ENCODE results near the gene FOLR3. TPM values are rescaled to one million over a fixed set of nuclear protein-coding genes. Genes with fewer than 3 reads are reported as not detected.
A peak's percentile ranks its signal among the peaks of the same experiment; 100 is the strongest.
"Not testable (repeated sequence)": the region's sequence is repeated elsewhere in the genome, so short reads cannot be mapped to it uniquely, and the experiment has no call there.

Gene FOLR3
- total RNA-seq, 1 donor from 2014 or later: 0.59 TPM

- no peak for DNase-seq
Observed at GRCh38 chr11:72123117-72123653, 12.3 kb upstream of the FOLR3 start.

- no peak for DNase-seq
Observed at GRCh38 chr11:72124046-72124445, 11.5 kb upstream of the FOLR3 start.

- DNase-seq: no peak
Observed at GRCh38 chr11:72125956-72126355, 9.6 kb upstream of the FOLR3 start.

GRCh38 chr11:72127923-72128322, 7.6 kb upstream of the FOLR3 start:
- no peak for DNase-seq

- no peak for DNase-seq
Observed at GRCh38 chr11:72129381-72129780, 6.1 kb upstream of the FOLR3 start.

- no peak for DNase-seq
Observed at GRCh38 chr11:72132646-72133045, 2.9 kb upstream of the FOLR3 start.

GRCh38 chr11:72135891-72136683, 562 bp downstream of the FOLR3 start:
- DNase-seq: no peak

GRCh38 chr11:72136684-72137262, 1.2 kb downstream of the FOLR3 start:
- DNase-seq: no peak

- no peak for DNase-seq
Observed at GRCh38 chr11:72138821-72139390, 3.4 kb downstream of the FOLR3 start.

GRCh38 chr11:72139500-72139899, 4.0 kb downstream of the FOLR3 start:
- no peak for DNase-seq

GRCh38 chr11:72140661-72141060, 5.1 kb downstream of the FOLR3 start:
- no peak for DNase-seq

GRCh38 chr11:72141066-72141465, 5.5 kb downstream of the FOLR3 start:
- DNase-seq: no peak

- DNase-seq: not testable (repeated sequence)
Observed at GRCh38 chr11:72142086-72142485, 6.6 kb downstream of the FOLR3 start.

- DNase-seq: not testable (repeated sequence)
Observed at GRCh38 chr11:72142543-72142942, 7.0 kb downstream of the FOLR3 start.

GRCh38 chr11:72144807-72145565, 9.5 kb downstream of the FOLR3 start:
- peak; percentile 12 for DNase-seq

GRCh38 chr11:72146625-72147024, 11.1 kb downstream of the FOLR3 start:
- no peak for DNase-seq

- no peak for DNase-seq
Observed at GRCh38 chr11:72150882-72151281, 15.4 kb downstream of the FOLR3 start.

- DNase-seq: not testable (repeated sequence)
Observed at GRCh38 chr11:72153874-72154273, 18.3 kb downstream of the FOLR3 start.

GRCh38 chr11:72154816-72155215, 19.3 kb downstream of the FOLR3 start:
- no peak for DNase-seq

- DNase-seq: no peak
Observed at GRCh38 chr11:72155751-72156150, 20.2 kb downstream of the FOLR3 start.

GRCh38 chr11:72157131-72157530, 21.6 kb downstream of the FOLR3 start:
- no peak for DNase-seq

- DNase-seq: no peak
Observed at GRCh38 chr11:72160319-72160718, 24.8 kb downstream of the FOLR3 start.
